ENCODE data around the gene KCNJ3.

GRCh38 chr2:154692927-154693326 lies 5.6 kb upstream of the KCNJ3 start:
- TF ChIP-seq KDM1A (IDR thresholded peaks at IDR 0.05; ENCODE audit: low read depth) (no peak), RNF2 (IDR thresholded peaks at IDR 0.05; ENCODE audit: borderline replicate concordance, low read depth) (no peak), HMGXB4 (CRISPR knock-in tag; IDR thresholded peaks at IDR 0.05; ENCODE audit: borderline replicate concordance) (no peak), POLR2A (IDR thresholded peaks at IDR 0.05; ENCODE audit: low read length) (no peak), CEBPB (IDR thresholded peaks at IDR 0.05) (no peak)
